C1 segment of cervical spinal cord (tissue), 14 donors: ENCODE data around the gene NEK6.

ENCODE experiments used
- DNase-seq, 14 donors: peaks; one replicate each; lab custom pipeline; 2025; lab: John Stamatoyannopoulos, UW

NEK6 gene

DNA sequence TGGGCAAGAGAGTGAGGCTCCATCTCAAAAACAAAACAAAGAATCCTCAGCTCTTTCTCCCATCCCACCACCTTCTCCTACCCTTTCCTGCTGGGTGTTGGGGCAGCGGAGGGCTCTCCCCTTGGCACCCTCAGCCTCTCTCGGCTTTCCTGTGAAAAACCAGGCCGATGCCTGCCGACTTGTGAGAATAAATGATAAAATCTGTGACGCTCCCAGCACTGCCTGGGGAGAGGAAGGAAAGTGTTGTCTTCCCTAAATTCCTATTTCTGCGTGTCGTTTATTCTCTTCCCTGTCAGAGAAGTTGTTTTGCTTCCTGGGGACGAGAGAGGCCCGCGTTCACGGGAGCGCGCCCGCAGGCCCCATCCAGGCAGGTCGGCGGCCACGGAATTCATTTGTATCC, 19.7 kb downstream of the NEK6 start:
- DNase-seq, result no peak

GRCh38 chr9:124278054-124278540, 20.3 kb downstream of the NEK6 start:
- DNase-seq, result no peak

DNA sequence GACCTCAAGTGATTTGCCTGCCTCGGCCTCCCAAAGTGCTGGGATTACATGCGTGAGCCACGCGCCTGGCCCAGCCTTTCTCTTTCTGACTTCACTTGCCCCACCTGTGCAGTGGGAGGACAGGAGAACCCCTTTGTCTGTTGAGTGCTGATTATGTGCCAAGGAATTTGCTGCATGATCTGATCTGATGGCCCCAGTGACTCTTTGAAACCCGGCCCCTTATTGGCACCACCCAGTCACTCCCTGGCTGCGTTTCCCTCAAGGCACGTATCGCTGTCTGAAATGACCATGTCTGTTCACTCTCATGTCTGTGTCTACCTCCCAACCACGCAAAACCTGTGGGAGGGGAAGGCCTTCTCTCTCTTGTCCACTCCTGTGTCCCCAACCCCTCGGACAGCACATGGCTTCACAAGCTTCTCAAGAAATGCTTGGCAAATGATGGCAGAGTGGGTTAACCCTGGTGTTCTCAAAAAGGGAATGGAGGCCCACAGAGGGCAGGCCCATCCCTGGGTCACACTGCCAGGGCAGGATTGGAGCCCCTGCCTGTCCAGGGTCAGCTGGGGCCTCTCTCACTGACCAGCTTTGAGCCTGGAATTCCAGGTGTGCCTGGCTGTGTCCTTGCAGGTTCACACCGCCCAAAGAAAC, 21.9 kb downstream of the NEK6 start:
- no peak for DNase-seq

DNA sequence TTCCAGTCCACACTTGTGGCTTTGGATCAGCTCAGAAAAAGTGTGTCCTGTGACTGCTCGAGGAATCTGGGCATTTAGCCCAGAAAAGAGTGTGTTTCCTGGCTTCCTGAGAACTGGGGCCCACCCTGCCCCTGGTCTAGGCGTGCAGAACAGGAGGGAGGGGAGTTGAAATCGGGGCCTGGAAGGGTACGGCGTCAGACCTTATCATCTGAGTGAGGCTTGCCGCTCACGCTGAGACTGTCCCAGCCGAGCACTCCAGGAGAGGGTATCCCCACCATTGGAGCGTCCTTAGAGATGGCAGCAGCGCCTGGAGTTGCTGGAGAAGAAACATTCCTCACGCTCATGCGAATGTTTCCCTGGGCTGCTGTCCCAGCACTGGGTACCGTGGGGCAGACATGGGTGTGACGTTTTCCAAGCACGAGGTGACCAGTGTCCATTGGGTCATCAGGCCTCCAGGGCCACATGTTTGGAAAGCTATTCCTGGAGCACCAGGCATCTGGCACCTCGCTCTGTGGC, 22.5 kb downstream of the NEK6 start:
- DNase-seq, result peak in 8 of 14 donors; percentile 22 to 61 (median 44)

GRCh38 chr9:124281931-124282371, 24.2 kb downstream of the NEK6 start:
- DNase-seq, result peak in 1 of 14 donors; percentile 41

DNA sequence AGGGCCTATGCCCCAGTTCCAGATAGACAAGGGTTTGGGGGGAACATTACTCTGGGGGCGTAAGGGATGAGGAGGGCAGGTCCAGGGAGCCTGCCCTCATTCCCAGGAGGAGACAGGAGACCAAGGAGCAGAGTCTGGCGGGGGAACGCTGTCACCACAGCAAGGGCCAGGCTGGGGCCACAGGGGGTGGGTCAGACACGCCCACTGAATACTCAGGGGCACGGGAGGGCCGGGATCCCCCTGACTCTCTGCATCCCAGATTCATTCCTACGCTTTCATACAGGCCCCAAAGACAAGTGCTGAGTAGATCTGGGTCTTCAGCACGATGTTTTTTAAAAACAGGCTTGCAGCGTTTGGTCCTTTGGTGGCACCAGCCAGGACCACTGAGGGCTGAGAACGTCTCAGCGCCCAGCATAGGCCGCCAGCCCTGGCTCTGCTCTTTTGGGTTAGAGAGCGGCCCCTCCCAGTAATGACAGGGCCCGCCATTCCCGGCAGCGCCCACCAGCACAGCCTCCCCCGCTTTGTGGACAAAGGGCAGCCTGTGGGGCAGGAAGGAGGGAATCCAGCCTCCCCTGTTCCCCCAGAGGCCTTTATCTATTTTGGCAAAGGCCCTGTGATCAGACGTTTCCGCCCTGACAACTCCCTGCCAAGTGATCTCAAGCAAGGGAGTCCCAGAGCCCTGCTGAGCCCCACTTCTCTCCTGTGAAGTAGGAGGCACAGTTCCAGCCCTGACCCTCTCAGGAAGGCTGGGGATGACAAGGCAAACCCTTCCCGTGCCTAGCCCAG, 24.9 kb downstream of the NEK6 start:
- DNase-seq, result peak in 2 of 14 donors; percentile 20 to 48

DNA sequence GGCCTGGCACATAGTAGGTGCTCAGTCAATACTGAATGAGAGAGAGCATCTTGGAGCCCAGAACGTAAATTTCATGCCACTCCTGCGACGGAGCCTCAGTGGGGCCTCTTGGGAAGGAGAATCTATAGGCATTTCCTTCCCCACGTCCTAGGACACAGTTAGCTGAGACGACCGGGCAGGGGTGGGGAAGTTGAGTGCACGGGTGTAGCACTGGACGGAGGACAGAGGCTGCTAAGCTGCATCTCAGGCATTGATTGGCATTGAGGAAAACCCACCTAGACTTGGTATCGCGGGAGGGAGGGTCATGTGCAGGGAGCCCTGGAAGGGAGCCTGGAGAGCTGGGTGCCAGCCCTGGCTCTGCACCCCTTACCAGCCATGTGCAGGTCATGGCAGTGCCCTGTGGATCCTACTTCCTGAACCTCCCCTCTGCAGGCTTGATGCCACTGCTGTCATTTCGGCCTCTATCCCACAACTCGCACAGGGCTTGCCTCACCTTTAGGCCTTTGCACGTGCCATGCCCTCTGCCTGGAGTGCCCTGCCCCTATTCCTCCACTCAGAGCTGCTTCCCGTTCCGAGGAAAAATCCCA, 25.6 kb downstream of the NEK6 start:
- peak in 1 of 14 donors; percentile 32 for DNase-seq

DNA sequence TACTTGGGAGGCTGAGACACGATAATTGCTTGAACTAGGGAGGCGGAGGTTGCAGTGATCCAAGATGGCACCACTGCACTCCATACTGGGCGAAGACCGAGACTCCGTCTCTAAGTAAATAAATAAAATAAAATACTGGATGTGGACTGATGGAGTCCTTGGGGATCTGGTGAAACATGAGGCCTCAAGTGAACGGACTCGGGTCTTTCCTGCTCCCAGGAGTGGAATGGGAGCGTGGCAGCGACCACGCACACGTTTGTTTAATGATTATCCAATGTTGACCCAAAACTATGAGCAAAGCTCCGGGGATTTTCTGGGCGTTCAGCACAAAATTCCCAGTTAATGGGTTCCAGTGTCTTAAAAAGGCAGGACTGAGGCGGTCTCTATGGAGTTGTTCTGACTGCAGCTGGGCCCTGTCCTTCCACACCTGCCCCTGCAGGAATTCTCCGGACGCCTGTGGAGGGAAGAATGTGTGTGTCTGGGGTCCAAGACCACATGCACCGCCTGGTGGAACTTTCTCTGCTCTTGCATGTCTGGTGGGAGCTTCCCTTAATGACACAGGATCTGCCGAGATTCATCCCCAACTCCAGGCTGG, 26.6 kb downstream of the NEK6 start:
- no peak for DNase-seq

- DNase-seq, result peak in 10 of 14 donors; percentile 17 to 82 (median 38)
Measured at GRCh38 chr9:124284940-124285441, 27.2 kb downstream of the NEK6 start.

- DNase-seq, result no peak
Measured at GRCh38 chr9:124285490-124285889, 27.7 kb downstream of the NEK6 start.

GRCh38 chr9:124285903-124286291, 28.1 kb downstream of the NEK6 start:
- DNase-seq, result peak in 9 of 14 donors; percentile 17 to 56 (median 42)

- DNase-seq, result no peak
Measured at GRCh38 chr9:124286292-124286931, 28.7 kb downstream of the NEK6 start.

- DNase-seq, result no peak
Measured at GRCh38 chr9:124290053-124290591, 32.4 kb downstream of the NEK6 start.

GRCh38 chr9:124290743-124291554, 33.2 kb downstream of the NEK6 start:
- DNase-seq, result no peak

DNA sequence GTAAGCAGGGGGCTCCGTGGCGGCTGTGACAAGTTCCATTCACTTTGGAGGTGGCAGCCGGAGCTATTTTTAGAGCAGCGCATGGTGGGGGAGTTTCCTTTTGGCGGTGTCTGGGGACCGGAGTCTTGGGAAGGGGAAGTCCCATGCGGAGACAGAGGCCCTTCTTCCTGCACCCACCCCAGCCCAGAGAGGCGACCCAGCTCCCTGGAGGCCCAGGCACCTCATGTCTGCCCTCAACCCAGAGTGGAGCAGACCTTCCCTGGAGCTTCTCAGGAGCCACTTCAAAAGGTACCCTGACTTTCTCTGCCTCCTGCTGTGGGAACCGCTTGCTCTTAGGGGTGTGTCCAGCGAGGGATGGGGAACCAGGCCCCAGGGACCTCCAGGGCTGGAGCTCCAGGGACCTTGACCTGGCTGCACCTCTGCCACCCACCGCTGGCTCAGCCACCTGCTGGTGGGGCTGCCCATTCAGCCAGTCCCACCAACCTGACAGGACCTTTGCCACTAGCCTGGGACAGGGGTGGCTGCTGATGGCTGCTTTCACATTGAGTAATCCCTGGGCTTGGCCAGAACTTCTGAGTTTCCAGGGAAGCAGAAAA, 34.1 kb downstream of the NEK6 start:
- peak in 6 of 14 donors; percentile 22 to 45 (median 40) for DNase-seq

- no peak for DNase-seq
Measured at GRCh38 chr9:124292696-124293593, 35.2 kb downstream of the NEK6 start.

- DNase-seq, result peak in 2 of 14 donors; percentile 20 to 21
Measured at GRCh38 chr9:124293718-124294506, 36.2 kb downstream of the NEK6 start.
